COR-L47 (cell line): Measurements from ENCODE around the gene CARD19.
A peak's percentile ranks its signal among the peaks of the same experiment; 100 is the strongest.
"Not testable (repeated sequence)": the region's sequence is repeated elsewhere in the genome, so short reads cannot be mapped to it uniquely, and the experiment has no call there.

Experiments
- DNase-seq: peaks from one replicate; lab custom pipeline; 2025; lab: John Stamatoyannopoulos, UW

Gene CARD19

DNA sequence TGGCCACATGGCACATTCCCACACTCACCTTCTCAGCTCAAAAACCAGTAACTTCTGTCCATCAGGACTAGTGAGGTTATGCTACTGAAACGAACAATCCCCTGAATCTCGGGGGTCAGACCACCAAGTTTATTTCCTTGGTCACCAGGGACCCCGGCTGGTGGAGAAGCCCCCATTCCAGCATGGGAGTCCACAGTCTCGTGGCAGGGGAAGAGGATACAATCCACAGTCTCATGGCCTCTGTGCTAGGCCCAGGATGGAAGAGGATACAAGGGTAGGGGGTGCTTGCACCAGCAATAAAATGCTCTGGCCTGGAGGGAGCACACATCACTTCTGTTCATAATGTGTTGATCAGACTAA lies 7.4 kb upstream of the CARD19 start:
- DNase-seq: no peak

DNA sequence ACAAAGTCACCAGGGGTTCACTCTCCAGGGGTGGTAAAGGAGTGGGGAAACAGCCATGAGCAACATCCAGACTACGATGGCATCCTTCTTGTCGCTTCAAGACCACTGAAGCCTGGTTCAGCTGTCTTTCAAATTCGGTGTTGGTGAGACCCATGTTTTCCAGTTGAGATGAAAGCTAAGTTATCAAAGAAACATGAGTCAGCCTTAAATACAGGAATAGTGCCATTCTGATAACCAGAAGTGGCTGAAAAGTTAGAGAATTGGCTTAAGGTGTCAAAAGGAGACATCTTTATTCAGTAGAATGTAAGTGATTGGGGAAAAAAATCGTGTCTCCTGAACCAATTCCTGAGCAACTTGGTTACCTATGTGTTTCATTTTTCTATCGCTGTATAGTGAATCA lies 7.0 kb upstream of the CARD19 start:
- DNase-seq: no peak

DNA sequence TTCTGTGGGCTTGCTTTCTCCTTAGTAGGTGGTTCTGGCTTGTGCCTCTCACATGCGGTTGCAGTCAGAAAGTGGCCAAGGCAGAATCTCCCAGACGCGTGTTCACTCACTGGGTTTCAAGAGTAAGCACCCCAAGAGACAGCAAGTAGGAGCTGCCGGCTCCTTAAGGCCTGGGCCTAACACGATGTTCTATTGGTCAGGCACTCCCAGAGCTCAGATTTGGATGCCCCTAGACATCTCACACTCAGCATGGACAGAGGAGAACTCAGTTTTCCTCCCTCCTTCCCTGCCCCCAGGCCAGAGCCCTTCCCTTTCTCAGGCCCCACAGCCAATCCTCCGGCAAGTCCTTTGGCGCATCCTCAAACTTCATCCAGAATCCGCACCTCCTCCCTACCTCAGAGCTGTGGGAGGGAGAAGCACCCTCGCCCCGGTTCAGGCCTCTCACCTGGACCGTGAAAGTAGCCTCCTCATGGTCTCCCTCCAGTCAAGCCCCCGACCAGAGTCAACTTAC lies 6.5 kb upstream of the CARD19 start:
- no peak for DNase-seq

DNA sequence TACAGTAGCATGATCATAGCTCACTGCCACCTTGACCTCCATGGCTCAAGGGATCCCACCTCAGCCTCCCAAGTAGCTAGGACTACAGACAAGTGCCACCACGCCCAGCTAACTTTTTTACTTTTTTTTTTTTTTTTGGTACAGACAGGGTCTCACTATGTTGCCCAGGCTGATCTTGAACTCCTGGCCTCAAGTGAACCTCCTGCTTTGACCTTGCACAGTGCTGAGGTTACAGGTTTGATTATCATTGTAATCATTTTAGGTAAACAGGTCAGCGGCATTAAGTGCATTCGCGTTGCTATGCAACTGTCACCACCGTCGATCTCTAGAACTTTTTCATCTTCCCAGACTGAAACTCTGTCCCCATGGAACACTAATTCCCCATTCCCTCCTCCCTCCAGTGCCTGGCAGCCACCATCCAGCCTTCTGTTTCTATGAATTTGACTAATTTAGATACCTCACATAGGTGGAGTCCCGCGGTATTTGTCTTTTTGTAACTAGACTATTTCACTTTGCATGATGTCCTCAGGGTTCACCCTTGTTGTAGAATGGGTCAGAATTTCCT lies 5.8 kb upstream of the CARD19 start:
- DNase-seq: no peak

DNA sequence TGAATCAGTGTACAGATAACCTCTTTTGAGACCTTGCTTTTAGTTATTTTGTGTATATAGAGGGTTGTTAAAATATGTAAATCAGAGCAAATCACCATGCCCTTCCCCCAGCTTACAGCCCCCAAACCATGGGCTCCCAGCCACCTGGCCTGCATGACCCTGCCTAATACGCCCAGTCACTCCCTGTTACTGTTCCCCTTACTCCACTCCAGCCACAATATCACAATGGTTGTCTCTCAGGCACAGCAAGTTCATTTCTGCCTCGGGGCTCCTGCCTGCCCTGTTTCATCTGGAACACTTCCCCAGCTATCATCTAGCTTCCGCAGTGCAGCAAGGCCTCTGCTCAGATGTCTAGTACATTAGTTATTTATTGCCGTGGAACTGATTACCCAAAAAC lies 5.0 kb upstream of the CARD19 start:
- DNase-seq: no peak

DNA sequence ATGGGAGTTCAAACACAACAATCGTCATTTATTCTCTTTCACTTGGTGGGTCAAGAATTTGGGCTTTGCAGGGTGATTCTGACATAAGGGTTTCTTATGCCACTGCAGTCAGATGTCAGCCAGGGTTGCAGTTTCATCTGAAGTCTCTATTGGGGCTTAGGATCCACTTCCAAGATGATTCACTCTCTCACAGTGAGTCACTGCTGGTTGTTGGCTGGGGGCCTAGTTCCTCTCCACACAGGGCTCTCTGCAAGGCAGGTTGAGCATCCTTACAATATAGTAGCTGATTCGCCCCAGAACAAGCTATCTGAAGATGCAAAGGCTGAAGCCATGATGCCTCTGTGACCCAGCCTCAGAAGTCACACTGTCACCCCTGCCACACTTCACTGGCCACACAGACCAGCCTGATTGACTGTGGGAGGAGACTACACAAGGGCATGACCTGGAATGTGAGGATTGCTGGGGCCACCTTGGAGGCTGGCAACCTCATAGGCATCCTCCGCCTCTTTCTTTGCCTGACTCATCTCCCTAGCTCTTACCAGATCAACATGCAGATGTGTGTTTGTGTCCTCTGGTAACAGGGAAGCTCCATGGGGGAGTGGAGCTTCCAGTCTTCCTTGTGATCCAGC lies 4.5 kb upstream of the CARD19 start:
- no peak for DNase-seq

DNA sequence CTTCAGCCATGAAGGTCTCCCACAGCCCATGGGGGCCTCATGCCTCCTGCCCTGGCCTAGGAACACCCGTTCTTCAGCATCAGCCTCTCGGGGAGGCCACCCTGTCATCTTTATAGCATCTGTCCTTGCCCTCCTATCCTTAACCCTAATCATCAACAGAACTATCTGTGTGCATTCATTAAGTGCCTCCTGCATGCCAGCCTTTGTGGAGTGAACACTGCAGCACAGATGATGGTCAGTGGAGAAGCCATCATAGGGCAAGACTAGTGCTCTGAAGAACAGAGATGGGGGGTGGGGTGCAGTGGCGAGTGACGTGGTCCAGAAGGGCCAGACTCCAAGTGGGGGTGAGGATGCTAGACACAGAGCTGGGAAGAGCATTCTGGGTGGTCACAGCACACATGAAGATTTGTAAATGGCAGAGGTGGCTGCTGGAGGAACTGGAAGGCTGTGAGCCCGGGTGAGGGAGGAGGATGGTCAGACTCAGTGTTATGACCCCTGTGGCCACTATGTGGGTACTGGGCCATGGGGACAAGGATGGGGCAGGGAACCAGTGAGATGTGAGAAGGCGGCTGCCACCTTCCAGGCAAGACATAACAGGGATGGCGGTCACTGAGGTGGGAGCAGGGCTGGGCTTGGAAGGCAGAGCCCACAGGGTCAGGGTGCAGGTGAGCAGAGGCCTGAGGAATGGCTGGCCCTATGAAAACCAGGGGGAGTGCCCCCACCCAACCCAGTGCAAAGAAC lies 3.6 kb upstream of the CARD19 start:
- no peak for DNase-seq

DNA sequence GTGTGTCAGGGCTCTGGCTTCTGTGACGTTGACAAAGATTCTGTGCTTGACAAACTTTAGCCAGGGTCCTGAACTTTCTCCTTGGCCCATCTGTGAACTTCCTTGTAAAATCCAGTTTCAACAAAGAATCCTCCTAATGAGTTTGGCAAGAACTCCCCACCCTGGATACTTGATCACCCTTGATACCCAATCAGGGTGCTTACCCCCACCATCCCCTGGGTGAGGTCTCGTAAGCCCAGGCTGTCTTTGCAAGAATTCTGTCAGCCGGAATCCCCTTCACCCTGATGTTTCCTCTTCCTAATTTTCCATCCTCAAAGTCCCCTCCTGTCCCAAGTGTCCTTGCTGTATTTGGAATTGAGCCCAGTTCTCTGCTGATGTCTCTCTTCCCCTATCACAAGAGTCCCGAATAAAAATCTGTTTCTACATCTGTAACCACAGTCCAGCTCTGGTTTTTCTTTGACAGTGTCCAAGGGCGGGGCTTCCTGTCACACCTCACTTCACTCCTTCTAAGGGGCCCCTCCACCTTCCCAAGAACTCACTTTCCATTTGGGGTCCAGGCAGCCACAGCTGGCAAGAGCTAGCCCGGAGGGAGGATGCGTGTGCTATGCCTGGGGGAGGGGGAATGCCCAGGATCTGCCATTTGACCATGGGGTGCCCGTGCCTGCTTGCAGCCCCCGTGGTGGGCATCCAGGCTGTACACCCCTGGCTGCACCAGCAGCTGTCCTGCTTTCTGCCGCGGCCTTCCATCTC lies 2.7 kb upstream of the CARD19 start:
- no peak for DNase-seq

DNA sequence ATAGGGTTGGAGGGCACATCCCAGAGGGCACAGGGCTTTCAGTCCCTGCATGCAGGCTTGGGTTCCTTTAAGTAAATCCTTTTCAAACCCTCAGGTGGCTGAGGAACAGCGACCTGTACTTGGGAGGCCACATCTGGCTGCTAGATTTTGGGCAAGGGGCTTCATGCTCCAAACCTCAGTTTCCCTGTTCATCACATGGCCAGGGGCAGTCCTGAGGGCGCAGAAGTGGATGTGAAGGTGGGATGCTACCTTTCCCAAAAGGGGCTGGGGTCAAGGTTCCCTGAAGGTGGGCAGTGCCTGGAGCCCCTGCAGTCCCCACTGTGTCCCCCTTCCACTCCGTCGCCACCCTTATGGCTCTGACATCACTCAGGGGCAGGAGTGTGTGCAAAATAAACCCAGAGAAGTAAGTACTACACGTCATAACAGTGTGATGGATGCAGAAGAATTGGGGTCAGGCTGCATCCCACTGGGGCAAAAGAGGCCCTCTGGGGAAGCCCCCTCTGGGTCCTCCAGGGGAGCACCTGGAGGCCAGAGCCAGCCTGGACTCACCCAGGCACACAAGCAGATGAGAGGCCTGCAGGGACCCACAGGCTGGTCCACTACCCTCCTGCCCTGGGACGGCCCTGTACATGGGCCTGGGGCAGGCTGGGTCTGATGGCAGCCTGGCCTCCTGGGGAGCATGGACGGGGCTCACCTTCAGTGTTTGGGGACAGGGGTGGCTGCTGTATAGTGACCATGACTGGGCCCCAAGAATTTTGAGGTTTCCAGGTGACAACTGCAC lies 1.9 kb upstream of the CARD19 start:
- no peak for DNase-seq

DNA sequence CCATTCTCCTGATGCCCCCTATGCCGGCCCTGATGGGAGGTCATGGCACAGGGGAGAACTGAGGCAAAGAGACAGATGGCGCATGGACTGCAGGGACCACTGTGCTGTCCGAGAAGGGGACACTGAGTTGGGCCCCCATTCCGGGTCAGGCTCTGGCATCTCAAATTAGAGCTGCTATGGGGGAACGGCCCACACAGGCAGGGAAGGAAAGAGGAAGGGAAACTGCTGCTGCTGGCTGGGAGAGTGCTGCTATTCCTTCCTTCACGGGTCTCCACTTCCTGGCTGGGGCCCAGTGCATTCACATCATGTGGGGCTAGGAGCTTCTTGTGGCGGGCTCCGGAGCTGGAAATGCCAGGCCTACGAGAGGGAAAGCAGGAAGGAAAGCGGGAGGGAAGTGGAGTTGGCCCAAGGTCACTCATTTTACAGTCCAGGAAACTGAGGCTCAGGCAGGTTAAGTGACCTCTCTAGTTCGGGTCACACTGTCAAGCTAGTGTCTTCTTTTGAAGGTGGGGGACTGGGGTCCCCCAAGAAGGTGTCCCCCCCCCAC lies 1.3 kb upstream of the CARD19 start:
- DNase-seq: no peak

DNA sequence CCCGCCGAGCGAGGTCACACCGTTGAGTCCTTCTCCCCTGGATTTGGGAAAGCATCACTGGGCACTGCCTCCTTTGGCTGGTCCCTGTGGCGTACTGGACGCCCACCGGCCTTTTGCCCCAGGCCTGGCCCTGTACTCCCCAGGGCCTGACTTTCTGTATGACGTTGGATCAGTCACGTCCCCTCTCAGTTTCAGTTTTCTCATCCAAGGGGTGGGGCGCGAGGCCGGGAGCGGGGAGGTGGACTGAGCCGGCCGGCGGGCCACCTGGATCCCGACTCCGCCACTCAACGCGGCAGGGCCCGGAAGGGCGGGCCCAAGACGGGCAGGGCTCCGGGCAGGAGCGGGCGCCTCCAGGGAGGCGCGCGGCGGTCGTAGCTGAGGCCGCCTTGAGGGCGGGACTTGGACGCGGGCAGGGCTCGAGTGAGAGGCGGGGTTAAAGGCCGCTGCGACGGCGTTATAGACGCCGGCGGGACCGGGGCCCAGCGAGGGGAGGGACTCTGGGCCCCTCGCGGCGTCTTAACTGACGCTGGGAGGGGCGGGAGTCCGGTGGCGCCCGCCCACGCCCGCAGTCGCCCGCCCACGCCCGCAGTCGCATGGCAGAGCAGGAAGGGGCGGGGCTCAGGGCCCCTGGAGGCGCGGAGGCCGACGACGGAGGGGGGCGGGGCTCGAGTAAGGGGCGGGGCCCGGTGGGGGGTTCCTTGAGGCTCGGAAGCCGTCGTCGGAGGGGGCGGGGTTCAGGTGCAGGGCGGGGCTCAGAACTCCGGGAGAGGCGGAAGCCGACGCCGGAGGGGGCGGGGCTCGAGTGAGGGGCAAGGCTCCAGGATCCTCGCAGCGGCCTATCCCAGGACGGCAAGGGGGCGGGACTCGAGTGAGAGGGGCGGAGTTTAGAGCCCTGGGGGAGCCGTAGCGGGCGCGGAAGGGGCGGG lies 549 bp upstream of the CARD19 start:
- peak; percentile 100 for DNase-seq

DNA sequence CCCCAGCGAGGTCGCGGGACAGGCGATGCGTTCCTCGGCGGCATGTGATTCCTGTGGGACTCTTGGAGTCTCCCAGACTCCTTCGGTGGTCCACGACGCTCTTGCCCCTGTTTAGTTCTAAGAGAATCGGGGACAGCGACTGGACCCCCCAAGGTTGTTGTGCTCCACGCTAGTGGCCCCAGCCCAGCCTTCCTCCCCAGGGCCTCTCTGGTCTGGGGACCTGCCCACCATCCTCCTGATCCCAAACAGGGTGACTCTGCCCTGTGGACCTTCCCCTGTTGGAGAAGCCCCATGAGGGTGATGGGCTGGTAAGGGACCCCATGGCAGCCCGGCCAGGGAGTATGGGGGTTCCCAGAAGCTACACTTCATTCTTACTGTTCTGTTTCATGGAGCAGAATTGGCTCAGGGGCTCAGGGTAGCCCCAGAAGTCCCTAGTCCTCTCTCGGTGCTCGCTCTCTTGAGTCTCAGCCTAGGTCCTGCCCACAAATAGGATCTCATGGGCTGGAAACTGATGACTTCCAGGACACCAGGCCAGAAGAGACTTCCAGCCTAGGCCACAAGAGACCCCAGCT lies 880 bp downstream of the CARD19 start:
- DNase-seq: no peak

DNA sequence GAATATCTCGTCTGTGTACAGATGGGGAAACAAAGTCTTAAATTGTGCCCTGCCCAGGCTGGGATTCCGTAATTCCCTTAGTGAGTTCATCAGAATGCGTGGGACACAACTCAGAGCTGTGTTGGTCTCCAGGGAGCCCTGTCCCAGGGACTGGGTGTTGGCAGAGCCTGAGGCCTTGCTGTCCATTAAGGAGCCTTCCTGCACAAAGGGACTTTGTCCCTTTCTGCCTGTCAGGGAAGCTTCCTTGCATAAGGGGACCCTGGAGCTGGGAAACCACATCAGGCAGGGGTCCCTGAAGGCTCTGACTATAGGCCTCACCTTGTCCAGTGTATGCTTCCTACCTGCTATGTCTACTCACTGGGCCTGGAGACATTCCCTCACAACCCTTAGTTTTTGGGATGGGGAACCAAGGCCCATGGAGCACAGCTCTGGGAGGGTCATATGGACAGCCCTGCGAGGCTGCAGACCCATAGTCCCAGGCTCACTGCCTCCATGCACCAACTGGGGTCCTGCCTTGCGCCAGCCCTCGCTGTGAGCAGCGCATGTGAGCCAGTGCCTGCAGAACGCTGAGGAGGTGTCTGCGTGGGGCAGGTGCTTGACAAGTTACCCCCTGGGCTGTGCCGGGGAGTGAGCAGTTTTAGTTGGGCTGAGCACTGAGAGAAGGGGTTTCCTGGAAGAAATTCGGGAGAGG lies 1.6 kb downstream of the CARD19 start:
- no peak for DNase-seq

DNA sequence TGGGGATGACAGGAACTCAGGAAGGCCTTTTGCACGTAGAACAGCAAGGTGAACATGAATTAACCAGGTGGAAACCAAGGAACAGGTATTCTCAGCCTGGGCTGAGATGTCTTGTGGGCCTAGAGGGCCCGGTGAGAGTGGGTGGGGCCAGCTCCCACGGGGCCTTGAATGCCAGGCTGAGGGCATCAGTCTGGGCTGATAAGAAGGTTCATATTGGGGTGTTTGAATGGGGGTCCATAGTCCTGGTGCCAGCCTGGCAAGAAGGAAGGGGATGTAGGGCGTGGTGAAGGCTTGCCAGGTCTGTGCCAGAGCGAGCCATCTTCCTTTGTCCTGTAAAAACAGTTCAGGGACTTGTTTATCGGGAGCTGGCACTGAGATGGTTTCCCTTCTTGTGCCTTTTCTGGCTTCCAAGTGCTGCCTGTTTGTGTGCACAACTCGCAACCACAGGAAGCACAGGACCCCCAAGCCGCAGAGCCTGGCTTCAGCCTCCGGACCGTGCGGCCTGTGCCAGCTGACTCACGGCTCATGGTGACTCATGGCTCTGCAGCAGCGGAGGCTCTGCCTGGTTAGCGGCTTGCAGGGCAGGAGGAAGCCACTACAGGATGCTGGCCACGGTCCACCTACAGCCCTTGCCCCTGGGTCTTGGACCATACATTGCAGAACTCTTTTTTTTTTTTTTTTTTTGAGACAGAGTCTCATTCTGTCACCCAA lies 2.4 kb downstream of the CARD19 start:
- DNase-seq: no peak

DNA sequence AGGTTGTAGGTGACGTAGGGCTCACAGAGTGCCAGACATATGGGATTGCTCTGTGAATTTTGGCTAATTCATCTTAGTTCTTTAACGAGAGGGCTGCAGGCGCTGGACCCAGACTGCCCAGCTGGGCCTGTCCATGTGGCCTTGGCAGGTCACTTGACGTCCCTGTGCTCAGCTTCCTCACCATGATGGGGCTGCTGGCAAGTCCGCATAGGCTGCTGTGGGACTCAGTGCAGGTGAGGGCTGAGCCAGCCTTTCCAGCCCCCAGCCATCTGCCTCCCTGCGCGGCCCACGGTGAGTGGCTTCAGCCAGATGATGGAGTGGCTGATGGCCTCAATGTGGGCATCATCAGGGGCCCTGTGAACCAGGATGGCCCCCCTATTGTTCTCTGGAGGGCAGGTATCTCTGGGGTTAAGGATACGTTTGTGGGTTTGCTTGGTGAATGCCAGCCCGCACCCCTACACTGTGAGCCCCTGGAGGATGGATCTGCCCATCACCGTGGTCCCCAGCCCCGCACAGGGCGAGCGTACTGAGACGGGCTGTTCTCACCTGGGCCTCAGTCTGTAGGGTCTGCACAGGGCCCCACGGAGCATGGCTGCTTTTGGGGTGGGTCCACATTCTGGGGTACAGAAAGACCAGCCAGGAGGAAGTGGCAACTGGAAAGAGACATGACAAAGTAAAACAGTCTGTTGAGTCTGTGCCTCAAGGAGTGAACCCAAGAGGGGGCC lies 3.7 kb downstream of the CARD19 start:
- DNase-seq: no peak

DNA sequence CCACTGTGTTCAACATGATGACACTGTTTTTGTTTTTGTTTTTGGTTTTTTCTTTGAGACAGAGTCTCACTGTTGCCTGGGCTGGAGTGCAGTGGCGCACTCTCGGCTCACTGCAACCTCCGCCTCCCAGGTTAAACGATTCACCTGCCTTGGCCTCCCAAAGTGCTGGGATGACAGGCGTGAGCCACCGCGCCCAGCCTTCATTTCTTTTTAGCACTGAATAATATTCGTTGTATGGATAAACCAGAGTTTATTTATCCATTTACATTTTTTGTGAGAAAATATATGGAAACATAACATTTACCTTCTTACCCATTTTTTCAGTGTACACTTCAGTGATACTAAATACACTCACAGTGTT lies 4.2 kb downstream of the CARD19 start:
- DNase-seq: no peak

DNA sequence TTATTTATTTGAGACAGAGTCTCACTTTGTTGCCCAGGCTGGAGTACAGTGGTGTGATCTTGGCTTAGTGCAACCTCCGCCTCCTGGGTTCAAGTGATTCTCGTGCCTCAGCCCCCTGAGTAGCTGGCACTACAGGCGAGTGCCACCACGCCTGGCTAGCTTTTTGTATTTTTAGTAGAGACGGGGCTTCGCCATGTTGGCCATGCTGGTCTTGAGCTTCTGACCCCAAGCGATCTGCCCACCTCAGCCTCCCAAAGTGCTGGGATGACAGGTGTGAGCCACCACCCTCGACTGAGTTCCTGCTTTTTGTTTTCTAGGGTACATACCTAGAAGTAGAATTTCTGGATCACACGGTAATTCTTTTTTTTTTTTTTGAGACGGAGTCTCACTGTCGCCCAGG lies 5.1 kb downstream of the CARD19 start:
- not testable (repeated sequence) for DNase-seq

DNA sequence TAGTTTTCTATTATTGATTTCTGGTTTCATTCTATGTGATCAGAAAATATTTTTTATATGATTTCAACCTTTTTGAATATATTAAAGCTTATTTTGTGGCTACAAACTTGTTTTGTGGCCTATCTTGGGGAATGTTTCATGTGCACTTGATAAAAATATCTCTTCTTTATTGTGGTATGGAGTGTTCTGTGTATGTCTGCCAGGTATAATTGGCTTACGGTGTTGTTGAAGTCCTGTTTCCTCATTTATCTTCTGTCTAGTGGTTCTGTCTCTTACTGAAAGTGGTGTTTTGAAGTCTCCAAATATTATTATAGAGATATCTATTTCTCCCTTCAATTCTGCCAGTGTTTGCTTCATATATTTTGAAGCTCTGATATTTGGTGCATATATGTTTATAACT lies 9.6 kb downstream of the CARD19 start:
- no peak for DNase-seq
